ENCODE measurements around the gene PRKCA. TPM values are rescaled to one million over a fixed set of nuclear protein-coding genes. Genes with fewer than 3 reads are reported as not detected.

Gene PRKCA
- total RNA-seq, 2 experiments from 2014 or later, result 78.4 to 79.7 TPM

DNA sequence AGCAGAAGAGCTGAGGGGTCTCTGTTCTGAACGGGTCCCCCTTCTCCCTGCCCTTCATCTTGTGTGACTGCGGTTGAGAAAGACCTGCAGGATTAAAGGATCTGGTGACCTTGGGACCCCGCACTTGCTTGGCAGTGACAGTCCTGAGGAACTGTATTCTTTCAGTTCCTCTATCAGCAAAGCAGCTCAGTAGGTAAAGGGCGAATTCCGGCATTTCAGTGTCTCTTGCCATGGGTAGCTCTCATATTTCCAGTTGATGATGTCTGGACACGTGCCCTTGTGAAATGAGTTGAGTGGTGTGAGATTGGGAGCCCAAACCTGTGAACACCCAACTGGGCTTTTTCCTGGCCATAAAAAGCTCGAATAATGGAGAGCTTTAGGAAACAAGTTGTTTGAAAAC is 135.7 kb downstream of the PRKCA start:
- CTCF ChIA-PET, result interaction anchor here (0.6 to 1.1 kb wide), 2 partner anchors 9 to 129 kb away, joined by 3 to 4 read pairs; no protein-coding TSS in a partner anchor
- intact Hi-C loops (cut with micrococcal nuclease), result no loop called here
- Mint-ChIP-seq H3K9me3 (peaks cover 11% of the 10 kb centered on the region), H3K4me3 (no peak overlapping the region), H3K4me1 (ENCODE audit: low read depth) (peaks cover 53% of the 10 kb centered on the region), H3K27me3 (ENCODE audit: low read depth) (no peaks in the 10 kb centered on the region), H3K27ac (peak overlapping the region; percentile 21), H3K36me3 (ENCODE audit: low read depth) (peaks cover 20% of the 10 kb centered on the region)
- DNase-seq, result no peak

DNA sequence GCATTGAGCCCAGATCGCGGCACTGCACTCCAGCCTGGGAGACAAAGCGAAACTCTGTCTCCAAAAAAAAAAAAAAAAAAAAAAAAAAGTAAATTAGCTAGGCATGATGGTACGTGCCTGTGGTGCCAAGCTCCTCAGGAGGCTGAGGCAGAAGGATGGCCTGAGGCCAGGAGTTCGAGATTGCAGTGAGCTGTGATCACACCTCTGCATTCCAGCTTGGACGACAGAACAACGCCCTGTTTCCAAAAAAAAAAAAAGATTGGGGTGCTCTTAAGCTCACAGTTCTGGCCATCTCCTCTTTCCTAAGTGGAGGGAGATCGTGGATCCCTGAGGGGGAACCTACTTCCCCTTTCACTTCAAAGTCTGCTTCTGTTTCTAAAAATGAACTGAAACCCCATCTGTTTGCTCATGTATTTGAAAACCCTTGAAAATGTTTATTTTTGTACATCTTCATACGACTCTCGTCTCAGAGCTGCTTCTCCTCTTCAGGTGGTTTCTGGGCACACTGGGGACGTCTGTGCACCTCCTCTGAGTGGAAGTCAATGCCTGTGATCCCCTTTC is 138.8 kb downstream of the PRKCA start:
- Mint-ChIP-seq H3K9me3 (peaks cover 11% of the 10 kb centered on the region), H3K27me3 (ENCODE audit: low read depth) (no peaks in the 10 kb centered on the region), H3K27ac (peak overlapping the region; percentile 48), H3K36me3 (ENCODE audit: low read depth) (peaks cover 32% of the 10 kb centered on the region), H3K4me3 (no peak overlapping the region), H3K4me1 (ENCODE audit: low read depth) (peaks cover 62% of the 10 kb centered on the region)
- intact Hi-C loops (cut with micrococcal nuclease), result no loop called here
- CTCF ChIA-PET, result interaction anchor here (0.6 to 1.6 kb wide), 4 partner anchors 19 to 239 kb away, joined by 3 to 6 read pairs (median 4); no protein-coding TSS in a partner anchor
- no peak for DNase-seq

DNA sequence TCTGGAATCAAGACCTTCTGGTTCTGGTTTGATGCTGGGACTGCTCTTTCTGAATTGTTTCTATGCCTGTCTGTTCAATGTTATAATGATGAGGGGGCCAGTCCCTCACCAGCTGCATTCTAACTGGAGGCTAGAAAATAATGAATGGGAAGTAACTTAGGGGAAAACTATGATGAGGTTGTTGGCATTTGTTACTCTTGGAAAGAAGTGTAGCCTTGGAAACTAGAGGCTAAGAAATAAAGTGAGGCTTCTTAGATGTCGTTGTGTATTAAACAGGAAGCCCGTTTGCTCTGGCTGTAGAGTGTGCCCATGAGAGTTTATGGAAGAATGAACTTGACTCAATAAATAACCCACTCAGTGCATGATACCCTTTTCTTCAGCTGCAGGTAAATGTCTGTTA is 140.8 kb downstream of the PRKCA start:
- H3K27me3 Mint-ChIP-seq (ENCODE audit: low read depth), result no peaks in the 10 kb centered on the region
- CTCF ChIA-PET, result interaction anchor here (0.7 kb wide), 1 partner anchor 189 kb away, joined by 3 read pairs; no protein-coding TSS in a partner anchor
- peaks cover 7% of the 10 kb centered on the region for H3K9me3 Mint-ChIP-seq
- H3K36me3 Mint-ChIP-seq (ENCODE audit: low read depth), result peaks cover 30% of the 10 kb centered on the region
- H3K4me1 Mint-ChIP-seq (ENCODE audit: low read depth), result peaks cover 79% of the 10 kb centered on the region
- H3K4me3 Mint-ChIP-seq, result no peak overlapping the region
- no peak for DNase-seq
- no peak overlapping the region for H3K27ac Mint-ChIP-seq
- intact Hi-C loops (cut with micrococcal nuclease), result no loop called here

DNA sequence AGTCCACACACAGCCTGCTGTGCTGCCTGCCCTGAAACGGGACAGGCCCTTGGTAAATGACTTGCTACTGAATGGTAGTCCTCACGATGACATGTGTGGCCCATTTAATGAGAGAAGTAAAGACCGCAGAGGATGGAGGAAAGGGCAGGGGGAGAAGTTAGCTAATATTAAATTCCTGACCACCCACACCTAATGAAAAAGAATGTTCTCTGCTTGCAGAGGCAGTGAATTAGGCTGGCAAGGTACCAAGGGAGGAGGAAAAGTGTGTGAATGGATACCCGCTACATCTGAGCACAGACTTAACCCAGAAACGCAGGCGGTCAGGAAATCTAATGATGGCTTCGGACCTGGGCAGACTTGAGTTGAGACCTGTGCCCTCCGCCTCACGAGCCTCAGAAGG is 141.2 kb downstream of the PRKCA start:
- Mint-ChIP-seq H3K4me3 (no peak overlapping the region), H3K27ac (no peak overlapping the region), H3K36me3 (ENCODE audit: low read depth) (peaks cover 27% of the 10 kb centered on the region), H3K4me1 (ENCODE audit: low read depth) (peaks cover 81% of the 10 kb centered on the region), H3K9me3 (peaks cover 3% of the 10 kb centered on the region), H3K27me3 (ENCODE audit: low read depth) (no peaks in the 10 kb centered on the region)
- intact Hi-C loops (cut with micrococcal nuclease), result no loop called here
- CTCF ChIA-PET, result interaction anchor here (0.7 kb wide), 1 partner anchor 189 kb away, joined by 3 read pairs; no protein-coding TSS in a partner anchor
- no peak for DNase-seq

- no peaks in the 10 kb centered on the region for H3K9me3 Mint-ChIP-seq
- no peak for DNase-seq
- peaks cover 24% of the 10 kb centered on the region for H3K36me3 Mint-ChIP-seq (ENCODE audit: low read depth)
- intact Hi-C loops (cut with micrococcal nuclease), result no loop called here
- H3K27ac Mint-ChIP-seq, result no peak overlapping the region
- H3K4me3 Mint-ChIP-seq, result no peak overlapping the region
- no peaks in the 10 kb centered on the region for H3K27me3 Mint-ChIP-seq (ENCODE audit: low read depth)
- CTCF ChIA-PET, result no interaction called here
- peaks cover 83% of the 10 kb centered on the region for H3K4me1 Mint-ChIP-seq (ENCODE audit: low read depth)
Measured at GRCh38 chr17:66444031-66444430, 141.6 kb downstream of the PRKCA start.

DNA sequence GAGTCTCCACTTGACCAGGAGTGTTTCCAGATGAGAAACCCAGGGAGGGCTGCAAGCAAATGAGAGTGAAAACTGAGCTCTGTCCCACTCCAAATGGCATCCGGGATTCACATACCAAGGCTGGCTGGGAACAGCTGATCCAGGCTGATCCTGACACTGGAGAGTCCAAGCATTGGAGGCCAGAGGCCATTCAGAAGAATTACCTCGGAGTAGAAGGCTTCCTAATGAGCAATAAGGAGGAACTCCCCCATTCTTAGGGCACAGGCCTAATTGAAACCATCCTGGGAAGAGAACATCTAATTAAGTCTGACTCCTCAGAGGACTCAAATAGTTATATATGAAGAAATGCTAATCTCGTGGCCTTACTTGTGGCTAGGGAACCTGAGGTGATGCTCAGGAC is 142.8 kb downstream of the PRKCA start:
- H3K27me3 Mint-ChIP-seq (ENCODE audit: low read depth), result no peaks in the 10 kb centered on the region
- CTCF ChIA-PET, result no interaction called here
- H3K4me3 Mint-ChIP-seq, result no peak overlapping the region
- intact Hi-C loops (cut with micrococcal nuclease), result no loop called here
- H3K36me3 Mint-ChIP-seq (ENCODE audit: low read depth), result peaks cover 24% of the 10 kb centered on the region
- DNase-seq, result no peak
- H3K27ac Mint-ChIP-seq, result no peak overlapping the region
- H3K9me3 Mint-ChIP-seq, result no peaks in the 10 kb centered on the region
- H3K4me1 Mint-ChIP-seq (ENCODE audit: low read depth), result peaks cover 85% of the 10 kb centered on the region

- Mint-ChIP-seq H3K36me3 (ENCODE audit: low read depth) (peaks cover 22% of the 10 kb centered on the region), H3K4me1 (ENCODE audit: low read depth) (peaks cover 84% of the 10 kb centered on the region), H3K27me3 (ENCODE audit: low read depth) (no peaks in the 10 kb centered on the region), H3K27ac (no peak overlapping the region), H3K4me3 (no peak overlapping the region), H3K9me3 (no peaks in the 10 kb centered on the region)
- DNase-seq, result no peak
- CTCF ChIA-PET, result interaction anchor here (0.6 kb wide), 2 partner anchors 15 to 28 kb away, joined by 3 read pairs; no protein-coding TSS in a partner anchor
- intact Hi-C loops (cut with micrococcal nuclease), result no loop called here
Measured at GRCh38 chr17:66446419-66446818, 144.0 kb downstream of the PRKCA start.

- no peaks in the 10 kb centered on the region for H3K27me3 Mint-ChIP-seq (ENCODE audit: low read depth)
- H3K36me3 Mint-ChIP-seq (ENCODE audit: low read depth), result peaks cover 22% of the 10 kb centered on the region
- H3K9me3 Mint-ChIP-seq, result no peaks in the 10 kb centered on the region
- intact Hi-C loops (cut with micrococcal nuclease), result no loop called here
- CTCF ChIA-PET, result no interaction called here
- peaks cover 85% of the 10 kb centered on the region for H3K4me1 Mint-ChIP-seq (ENCODE audit: low read depth)
- H3K27ac Mint-ChIP-seq, result no peak overlapping the region
- no peak overlapping the region for H3K4me3 Mint-ChIP-seq
- no peak for DNase-seq
Measured at GRCh38 chr17:66447159-66447558, 144.7 kb downstream of the PRKCA start.

- H3K9me3 Mint-ChIP-seq, result no peaks in the 10 kb centered on the region
- H3K4me1 Mint-ChIP-seq (ENCODE audit: low read depth), result peaks cover 83% of the 10 kb centered on the region
- peaks cover 15% of the 10 kb centered on the region for H3K36me3 Mint-ChIP-seq (ENCODE audit: low read depth)
- no peak overlapping the region for H3K27ac Mint-ChIP-seq
- no peak overlapping the region for H3K4me3 Mint-ChIP-seq
- H3K27me3 Mint-ChIP-seq (ENCODE audit: low read depth), result no peaks in the 10 kb centered on the region
- no peak for DNase-seq
- intact Hi-C loops (cut with micrococcal nuclease), result no loop called here
- CTCF ChIA-PET, result no interaction called here
Measured at GRCh38 chr17:66448026-66448639, 145.7 kb downstream of the PRKCA start.

- Mint-ChIP-seq H3K9me3 (no peaks in the 10 kb centered on the region), H3K27ac (no peak overlapping the region), H3K36me3 (ENCODE audit: low read depth) (peaks cover 10% of the 10 kb centered on the region), H3K4me1 (ENCODE audit: low read depth) (peaks cover 78% of the 10 kb centered on the region), H3K4me3 (no peak overlapping the region), H3K27me3 (ENCODE audit: low read depth) (no peaks in the 10 kb centered on the region)
- intact Hi-C loops (cut with micrococcal nuclease), result no loop called here
- CTCF ChIA-PET, result interaction anchor here (0.6 to 0.9 kb wide), 5 partner anchors 9 to 172 kb away, joined by 3 to 4 read pairs (median 3); no protein-coding TSS in a partner anchor
- DNase-seq, result no peak
Measured at GRCh38 chr17:66449418-66449977, 147.1 kb downstream of the PRKCA start.

GRCh38 chr17:66450008-66450851 is 147.8 kb downstream of the PRKCA start:
- CTCF ChIA-PET, result interaction anchor here (0.9 kb wide), 1 partner anchor 8 kb away, joined by 3 read pairs; no protein-coding TSS in a partner anchor
- H3K4me1 Mint-ChIP-seq (ENCODE audit: low read depth), result peaks cover 73% of the 10 kb centered on the region
- H3K9me3 Mint-ChIP-seq, result no peaks in the 10 kb centered on the region
- H3K27me3 Mint-ChIP-seq (ENCODE audit: low read depth), result no peaks in the 10 kb centered on the region
- peak; percentile 30 for DNase-seq
- intact Hi-C loops (cut with micrococcal nuclease), result no loop called here
- peak overlapping the region; percentile 55 for H3K27ac Mint-ChIP-seq
- H3K4me3 Mint-ChIP-seq, result no peak overlapping the region
- peaks cover 8% of the 10 kb centered on the region for H3K36me3 Mint-ChIP-seq (ENCODE audit: low read depth)

- no peaks in the 10 kb centered on the region for H3K9me3 Mint-ChIP-seq
- no peak for DNase-seq
- H3K27me3 Mint-ChIP-seq (ENCODE audit: low read depth), result no peaks in the 10 kb centered on the region
- peaks cover 69% of the 10 kb centered on the region for H3K4me1 Mint-ChIP-seq (ENCODE audit: low read depth)
- H3K27ac Mint-ChIP-seq, result peak overlapping the region; percentile 7
- no peak overlapping the region for H3K4me3 Mint-ChIP-seq
- CTCF ChIA-PET, result no interaction called here
- intact Hi-C loops (cut with micrococcal nuclease), result no loop called here
- H3K36me3 Mint-ChIP-seq (ENCODE audit: low read depth), result peaks cover 14% of the 10 kb centered on the region
Measured at GRCh38 chr17:66450852-66451158, 148.4 kb downstream of the PRKCA start.

All from activated naive CD4-positive, alpha-beta T cell treated with anti-CD3 and anti-CD28 coated beads for 36 hours (primary cell).